Gastroesophageal sphincter (tissue), 3 donors: Measurements from ENCODE around the gene GRK5.

Experiments used
- EP300 ChIP-seq: sonication (generic); formaldehyde crosslinking; IDR thresholded peaks from one replicate; pipeline ENCODE4 v1.6.1; 2017; ENCODE audit warnings: antibody characterized with exemption, mild to moderate bottlenecking
- POLR2A ChIP-seq, 2 donors: fragments of 450-650 bp; IDR thresholded peaks; one replicate each; pipeline ENCODE4 v1.6.1; 2017; ENCODE audit warnings: antibody characterized with exemption in 2 of 2, mild to moderate bottlenecking in 2 of 2, moderate library complexity in 1 of 2
- TF ChIP-seq, protein P1 (sequence below), 4 experiments: fragments of 200-600 bp in 2 of 4; fragments of 450-650 bp in 2 of 4; sonication (generic) in 1 of 4; IDR thresholded peaks; one replicate each; pipeline ENCODE4 v1.5.1; 2017 to 2019; ENCODE audit warnings: antibody characterized with exemption in 4 of 4, mild to moderate bottlenecking in 2 of 4, moderate library complexity in 2 of 4

DNA sequence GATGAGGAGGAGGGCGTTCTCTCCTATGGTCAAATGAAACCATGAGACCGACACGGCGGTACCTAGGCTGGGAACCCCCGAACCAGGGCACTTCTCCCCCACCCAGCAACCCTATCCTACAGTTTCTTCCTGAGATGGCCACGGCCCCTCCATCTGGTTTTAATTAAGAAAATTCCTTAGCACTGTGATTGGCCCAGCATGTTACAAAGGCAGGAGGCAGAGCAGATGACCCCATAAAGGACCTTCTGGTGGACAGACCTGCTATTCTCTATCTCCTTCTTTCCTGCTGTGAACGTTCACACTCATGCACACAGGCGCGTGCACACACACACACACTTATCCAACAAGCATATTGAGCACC lies 205.7 kb downstream of the GRK5 start:
- no peak for TF ChIP-seq POLR2A (IDR thresholded peaks at IDR 0.05)
- TF ChIP-seq, protein P1, sequence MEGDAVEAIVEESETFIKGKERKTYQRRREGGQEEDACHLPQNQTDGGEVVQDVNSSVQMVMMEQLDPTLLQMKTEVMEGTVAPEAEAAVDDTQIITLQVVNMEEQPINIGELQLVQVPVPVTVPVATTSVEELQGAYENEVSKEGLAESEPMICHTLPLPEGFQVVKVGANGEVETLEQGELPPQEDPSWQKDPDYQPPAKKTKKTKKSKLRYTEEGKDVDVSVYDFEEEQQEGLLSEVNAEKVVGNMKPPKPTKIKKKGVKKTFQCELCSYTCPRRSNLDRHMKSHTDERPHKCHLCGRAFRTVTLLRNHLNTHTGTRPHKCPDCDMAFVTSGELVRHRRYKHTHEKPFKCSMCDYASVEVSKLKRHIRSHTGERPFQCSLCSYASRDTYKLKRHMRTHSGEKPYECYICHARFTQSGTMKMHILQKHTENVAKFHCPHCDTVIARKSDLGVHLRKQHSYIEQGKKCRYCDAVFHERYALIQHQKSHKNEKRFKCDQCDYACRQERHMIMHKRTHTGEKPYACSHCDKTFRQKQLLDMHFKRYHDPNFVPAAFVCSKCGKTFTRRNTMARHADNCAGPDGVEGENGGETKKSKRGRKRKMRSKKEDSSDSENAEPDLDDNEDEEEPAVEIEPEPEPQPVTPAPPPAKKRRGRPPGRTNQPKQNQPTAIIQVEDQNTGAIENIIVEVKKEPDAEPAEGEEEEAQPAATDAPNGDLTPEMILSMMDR (IDR thresholded peaks at IDR 0.05), result no peak
- TF ChIP-seq EP300, result no peak
